IMR-90 (cell line): Measurements from ENCODE around the gene PRSS2. TPM values are rescaled to one million over a fixed set of nuclear protein-coding genes. Genes with fewer than 3 reads are reported as not detected.

Experiments used
- ATAC-seq: fragments of 200-7000 bp; cut with Tn5 transposase; 2 replicates; pipeline ENCODE4 v1.9.1; 2020; ENCODE audit warnings: low read depth, mild to moderate bottlenecking, moderate library complexity
- BruUV-seq: library from RNA; stranded (reverse); fragments of 400-500 nt; replicated peaks from 2 replicates; lab custom pipeline; 2021; lab: Mats Ljungman, UMichigan
- CTCF ChIA-PET: fragments of 300-600 bp; formaldehyde crosslinking; extraction: SDS; loops from one replicate; lab custom pipeline; 2021; ENCODE audit warnings: antibody characterized with exemption; lab: Yijun Ruan, JAX
- POLR2A ChIA-PET: fragments of 300-600 bp; sonication (Branson Sonifier 250); formaldehyde crosslinking; loops from one replicate; lab custom pipeline; 2022; ENCODE audit warnings: antibody characterized with exemption; ENCODE audit not compliant: unreplicated experiment; lab: Charles Lee
- DNase-seq: peaks from one replicate; pipeline ENCODE4 v3.0.0; 2013
- H2AFZ ChIP-seq: replicated peaks from 2 replicates; pipeline ENCODE3; 2013; ENCODE audit warnings: low read length, mild to moderate bottlenecking; ENCODE audit not compliant: poor library complexity
- H2AK5ac ChIP-seq: 2 replicates; pipeline ENCODE4 v1.6.1; 2013; ENCODE audit warnings: low read depth, low read length, inconsistent platforms
- H2AK9ac ChIP-seq: replicated peaks from 2 replicates; pipeline ENCODE3; 2013; ENCODE audit warnings: mild to moderate bottlenecking, low read depth, low read length, moderate library complexity; ENCODE audit not compliant: poor library complexity
- H2BK120ac ChIP-seq: 2 replicates; pipeline ENCODE4 v1.6.1; 2013; ENCODE audit warnings: low read depth, low read length, inconsistent platforms
- H2BK15ac ChIP-seq: 3 replicates; pipeline ENCODE4 v1.6.1; 2013; ENCODE audit warnings: low read depth, low read length, inconsistent platforms
- H2BK20ac ChIP-seq: 2 replicates; pipeline ENCODE4 v1.6.1; 2013; ENCODE audit warnings: low read depth, mild to moderate bottlenecking, inconsistent platforms, low read length, moderate library complexity
- H2BK5ac ChIP-seq: 2 replicates; pipeline ENCODE4 v1.6.1; 2013; ENCODE audit warnings: mild to moderate bottlenecking, low read depth, low read length, inconsistent platforms; ENCODE audit not compliant: poor library complexity, severe bottlenecking
- H3K14ac ChIP-seq: replicated peaks from 2 replicates; pipeline ENCODE4 v1.6.1; 2013; ENCODE audit warnings: low read depth, low read length, inconsistent platforms
- H3K18ac ChIP-seq: 2 replicates; pipeline ENCODE4 v1.6.1; 2013; ENCODE audit warnings: low read depth, low read length, control low read depth
- H3K23ac ChIP-seq: 2 replicates; pipeline ENCODE4 v1.6.1; 2013; ENCODE audit warnings: low read depth, low read length, inconsistent platforms
- H3K27ac ChIP-seq: 2 replicates; pipeline ENCODE4 v1.5.1; 2013; ENCODE audit warnings: mild to moderate bottlenecking, control low read depth, low read length; ENCODE audit not compliant: insufficient read depth
- H3K27me3 ChIP-seq: 2 replicates; pipeline ENCODE4 v1.6.1; 2013; ENCODE audit warnings: low read length; ENCODE audit not compliant: control insufficient read depth, insufficient read depth
- H3K36me3 ChIP-seq: 2 replicates; pipeline ENCODE4 v1.6.1; 2013; ENCODE audit warnings: low read length, mixed read lengths; ENCODE audit not compliant: control insufficient read depth, insufficient read depth
- H3K4ac ChIP-seq: 2 replicates; pipeline ENCODE4 v1.6.1; 2013; ENCODE audit warnings: low read depth, low read length, inconsistent platforms
- H3K4me1 ChIP-seq: 2 replicates; pipeline ENCODE4 v1.6.1; 2013; ENCODE audit warnings: low read length, mixed read lengths; ENCODE audit not compliant: control insufficient read depth, insufficient read depth
- H3K4me2 ChIP-seq: 2 replicates; pipeline ENCODE4 v1.6.1; 2013; ENCODE audit warnings: low read depth, mild to moderate bottlenecking, control low read depth, low read length, moderate library complexity
- H3K4me3 ChIP-seq: 2 replicates; pipeline ENCODE4 v1.5.1; 2013; ENCODE audit warnings: low read depth, mild to moderate bottlenecking, control low read depth, low read length, moderate library complexity; ENCODE audit not compliant: insufficient read depth
- H3K56ac ChIP-seq: 2 replicates; pipeline ENCODE4 v1.6.1; 2013; ENCODE audit warnings: low read length, inconsistent platforms; ENCODE audit not compliant: insufficient read depth; ENCODE audit errors: extremely low read depth
- H3K79me1 ChIP-seq, 2 experiments: 2 replicates each; pipeline ENCODE4 v1.6.1; 2013; ENCODE audit warnings: low read length in 2 of 2, inconsistent platforms in 1 of 2, low read depth in 1 of 2
- H3K9ac ChIP-seq: 2 replicates; pipeline ENCODE4 v1.6.1; 2013; ENCODE audit warnings: low read depth, low read length, control low read depth
- H3K9me1 ChIP-seq: 2 replicates; pipeline ENCODE4 v1.6.1; 2013; ENCODE audit warnings: low read length, inconsistent platforms; ENCODE audit not compliant: insufficient read depth
- H3K9me3 ChIP-seq: 2 replicates; pipeline ENCODE4 v1.6.1; 2013; ENCODE audit warnings: low read length; ENCODE audit not compliant: control insufficient read depth, insufficient read depth
- H4K20me1 ChIP-seq: 2 replicates; pipeline ENCODE4 v1.6.1; 2013; ENCODE audit warnings: low read length, inconsistent platforms; ENCODE audit not compliant: insufficient read depth
- H4K5ac ChIP-seq: 2 replicates; pipeline ENCODE4 v1.6.1; 2013; ENCODE audit warnings: mild to moderate bottlenecking, low read depth, low read length, control low read depth
- H4K8ac ChIP-seq, 2 experiments: 2 replicates each; pipeline ENCODE4 v1.6.1; 2013; ENCODE audit warnings: low read depth in 2 of 2, low read length in 2 of 2, control low read depth in 1 of 2, inconsistent platforms in 1 of 2
- H4K91ac ChIP-seq: 2 replicates; pipeline ENCODE4 v1.6.1; 2013; ENCODE audit warnings: low read depth, low read length, inconsistent platforms; ENCODE audit not compliant: insufficient read depth
- BHLHE40 ChIP-seq: fragments of 150-350 bp; IDR thresholded peaks from 2 replicates; pipeline ENCODE4 v1.6.1; 2016; ENCODE audit warnings: mild to moderate bottlenecking, low read depth, low read length
- CHD1 ChIP-seq: IDR thresholded peaks from 2 replicates; pipeline ENCODE4 v1.6.1; 2012; ENCODE audit warnings: low read depth, low read length, improper control_type of control experiment
- CTCF ChIP-seq: conservative IDR thresholded peaks from 2 replicates; pipeline ENCODE4 v1.5.1; 2012; ENCODE audit warnings: mild to moderate bottlenecking, low read depth, low read length, improper control_type of control experiment
- ELK1 ChIP-seq: fragments of 150-350 bp; IDR thresholded peaks from 2 replicates; pipeline ENCODE4 v1.6.1; 2016; ENCODE audit warnings: low read depth, mild to moderate bottlenecking, low read length, moderate library complexity, borderline replicate concordance
- FOS ChIP-seq: fragments of 150-350 bp; IDR thresholded peaks from 2 replicates; pipeline ENCODE4 v1.6.1; 2016; ENCODE audit warnings: low read depth, low read length
- MAZ ChIP-seq: IDR thresholded peaks from 2 replicates; pipeline ENCODE4 v1.6.1; 2012; ENCODE audit warnings: low read depth, mild to moderate bottlenecking, low read length, improper control_type of control experiment, moderate library complexity, borderline replicate concordance
- MXI1 ChIP-seq: IDR thresholded peaks from 2 replicates; pipeline ENCODE4 v1.6.1; 2012; ENCODE audit warnings: low read depth, mild to moderate bottlenecking, low read length, moderate library complexity, borderline replicate concordance
- NFE2L2 ChIP-seq: fragments of 150-350 bp; IDR thresholded peaks from 2 replicates; pipeline ENCODE4 v1.6.1; 2016; ENCODE audit warnings: low read depth, mild to moderate bottlenecking, low read length
- RAD21 ChIP-seq: IDR thresholded peaks from 2 replicates; pipeline ENCODE4 v1.6.1; 2012; ENCODE audit warnings: low read length, improper control_type of control experiment
- RFX5 ChIP-seq: IDR thresholded peaks from 2 replicates; pipeline ENCODE4 v1.8.0; 2012; ENCODE audit warnings: low read depth, mild to moderate bottlenecking, low read length, moderate library complexity
- SMC3 ChIP-seq: fragments of 150-350 bp; IDR thresholded peaks from 2 replicates; pipeline ENCODE4 v1.6.1; 2016; ENCODE audit warnings: low read depth, mild to moderate bottlenecking, antibody characterized with exemption, low read length, moderate library complexity
- USF2 ChIP-seq: fragments of 150-350 bp; IDR thresholded peaks from 2 replicates; pipeline ENCODE4 v1.6.1; 2017; ENCODE audit warnings: mild to moderate bottlenecking, antibody characterized with exemption, low read length, low read depth
- WGBS, 2 experiments: methylation state at CpG; one replicate each; pipeline versions ENCODE4 v1.1.5 to v1.1.7; 2013; ENCODE audit warnings: missing lambda C conversion rate in 2 of 2; ENCODE audit not compliant: insufficient read length in 1 of 2; ENCODE audit errors: extremely low coverage in 2 of 2; 5-methylcytosine and 5-hydroxymethylcytosine counted together
- dilution Hi-C: fragments of 300-500 bp; cut with HindIII; formaldehyde crosslinking; loops from one replicate; pipeline ENCODE4 v1.14.3; 2018; ENCODE audit warnings: low sequenced_read_pairs; ENCODE audit not compliant: unreplicated experiment
- in situ Hi-C: fragments of 300-500 bp; cut with MboI; formaldehyde crosslinking; loops from 3 replicates; pipeline ENCODE4 v1.14.3; 2019; ENCODE audit warnings: low sequenced_read_pairs, inconsistent platforms, mixed read lengths
- intact Hi-C: fragments of 100-400 bp; cut with micrococcal nuclease; formaldehyde crosslinking; loops from 2 replicates; pipeline ENCODE4 v1.10.0; 2022
- polyA plus RNA-seq, 3 experiments: library from polyadenylated mRNA; depleted of rRNA; stranded (reverse); fragments of >200 nt; gene quantifications; 2 replicates each; pipeline ENCODE4 v1.2.3, GENCODE V29; 2012; ENCODE audit warnings: low replicate concordance in 1 of 3
- total RNA-seq: library from RNA; depleted of rRNA; stranded (reverse); fragments of >200 nt; gene quantifications from 2 replicates; pipeline ENCODE4 v1.2.3, GENCODE V29; 2012

The PRSS2 gene
- total and polyA plus RNA-seq, 2 of the 4 experiments (the other 2 are of a cell fraction): not detected

- Histone ChIP-seq H3K4ac (no peak overlapping the region), H3K79me1 (no peaks in the 10 kb centered on the region), H3K9ac (no peak overlapping the region), H4K8ac (no peak overlapping the region), H3K18ac (no peak overlapping the region), H2AK5ac (no peak overlapping the region), H4K5ac (no peak overlapping the region), H2AFZ (no peak overlapping the region), H2BK120ac (no peak overlapping the region), H3K56ac (no peak overlapping the region), H3K27me3 (no peaks in the 10 kb centered on the region), H3K36me3 (no peaks in the 10 kb centered on the region), H2BK5ac (no peak overlapping the region), H2BK15ac (no peak overlapping the region), H2AK9ac (no peak overlapping the region), H3K23ac (no peak overlapping the region), H3K4me1 (no peaks in the 10 kb centered on the region), H3K4me2 (no peak overlapping the region), H3K14ac (no peak overlapping the region), H3K9me3 (no peaks in the 10 kb centered on the region), H3K4me3 (no peak overlapping the region), H3K27ac (no peak overlapping the region), H4K20me1 (no peaks in the 10 kb centered on the region), H4K91ac (no peak overlapping the region), H2BK20ac (no peak overlapping the region), H3K9me1 (no peaks in the 10 kb centered on the region)
- no TSS peak for BruUV-seq
- POLR2A ChIA-PET: no interaction called here
- dilution Hi-C loops: no loop called here
- ATAC-seq: no peak
- DNase-seq: no peak
- CTCF ChIA-PET: no interaction called here
- no CpG with 5 or more reads among the region's 4 CpGs for WGBS, 2 experiments
- in situ Hi-C loops: no loop called here
- TF ChIP-seq NFE2L2 (no peak), RAD21 (no peak), CTCF (no peak), MXI1 (no peak), BHLHE40 (no peak), FOS (no peak), RFX5 (no peak), USF2 (no peak), ELK1 (no peak), MAZ (no peak), SMC3 (no peak), CHD1 (no peak)
- intact Hi-C loops: no loop called here
These were observed 25.0 kb upstream of the PRSS2 start for GRCh38 chr7:142745745-142746144.
